ENCODE results near the gene HSD17B3.

DNA sequence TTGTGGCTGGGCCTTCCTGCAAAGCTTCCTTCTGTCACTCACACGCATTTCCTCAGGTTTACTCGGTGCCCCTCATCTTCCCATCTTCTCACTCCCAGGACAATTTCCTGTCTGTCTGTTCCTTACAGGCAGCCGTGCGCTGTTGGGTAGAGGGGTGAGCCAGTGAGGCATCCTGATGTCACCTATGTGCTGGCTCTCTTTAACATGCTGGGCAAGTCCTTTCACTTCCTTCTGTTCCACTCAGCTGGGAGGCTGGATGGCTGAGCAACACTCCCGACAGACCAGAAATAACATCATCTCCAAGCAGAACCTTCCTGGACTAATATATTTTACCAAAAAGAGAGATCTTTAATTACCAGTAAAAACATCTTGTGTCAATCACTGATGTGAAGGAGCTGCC lies 103.0 kb downstream of the HSD17B3 start:
- TF ChIP-seq, protein P1, sequence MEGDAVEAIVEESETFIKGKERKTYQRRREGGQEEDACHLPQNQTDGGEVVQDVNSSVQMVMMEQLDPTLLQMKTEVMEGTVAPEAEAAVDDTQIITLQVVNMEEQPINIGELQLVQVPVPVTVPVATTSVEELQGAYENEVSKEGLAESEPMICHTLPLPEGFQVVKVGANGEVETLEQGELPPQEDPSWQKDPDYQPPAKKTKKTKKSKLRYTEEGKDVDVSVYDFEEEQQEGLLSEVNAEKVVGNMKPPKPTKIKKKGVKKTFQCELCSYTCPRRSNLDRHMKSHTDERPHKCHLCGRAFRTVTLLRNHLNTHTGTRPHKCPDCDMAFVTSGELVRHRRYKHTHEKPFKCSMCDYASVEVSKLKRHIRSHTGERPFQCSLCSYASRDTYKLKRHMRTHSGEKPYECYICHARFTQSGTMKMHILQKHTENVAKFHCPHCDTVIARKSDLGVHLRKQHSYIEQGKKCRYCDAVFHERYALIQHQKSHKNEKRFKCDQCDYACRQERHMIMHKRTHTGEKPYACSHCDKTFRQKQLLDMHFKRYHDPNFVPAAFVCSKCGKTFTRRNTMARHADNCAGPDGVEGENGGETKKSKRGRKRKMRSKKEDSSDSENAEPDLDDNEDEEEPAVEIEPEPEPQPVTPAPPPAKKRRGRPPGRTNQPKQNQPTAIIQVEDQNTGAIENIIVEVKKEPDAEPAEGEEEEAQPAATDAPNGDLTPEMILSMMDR (IDR thresholded peaks at IDR 0.05; ENCODE audit: insufficient read depth, low read length, poor library complexity, severe bottlenecking), result no peak
- TF ChIP-seq EZH2phosphoT487 (conservative IDR thresholded peaks at IDR 0.05; ENCODE audit: low read length), result no peak

Measured in SU-DHL-6 (cell line).